HG03060 (cell line): ENCODE data around the gene NALCN.

Experiments
- ATAC-seq: cut with Tn5 transposase; IDR thresholded peaks from one replicate; pipeline ENCODE4 v1.9.1; 2021; ENCODE audit warnings: low read depth, moderate number of reproducible peaks; ENCODE audit not compliant: unreplicated experiment

NALCN gene

DNA sequence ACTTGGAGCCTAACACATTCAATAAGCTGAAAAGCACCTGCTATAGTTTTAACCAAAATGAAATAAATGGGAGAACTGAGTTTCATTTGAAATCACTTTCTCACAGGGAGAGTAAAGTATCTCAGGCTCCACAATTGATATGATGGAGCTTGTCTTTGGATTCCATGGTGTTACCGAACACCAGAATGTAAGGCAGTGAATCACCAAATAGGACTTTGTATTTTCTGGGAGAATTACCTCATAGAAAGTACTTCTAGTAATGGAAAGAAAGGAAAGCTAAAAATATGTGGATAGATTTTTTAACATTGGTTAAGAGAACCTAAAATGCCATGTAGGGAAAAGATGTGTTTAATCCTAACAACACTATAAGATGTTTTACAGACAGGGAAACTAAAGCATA lies 123.6 kb downstream of the NALCN start:
- no peak for ATAC-seq

- ATAC-seq, result no peak
These were observed 124.4 kb downstream of the NALCN start for GRCh38 chr13:101291646-101292515.

- no peak for ATAC-seq
These were observed 125.1 kb downstream of the NALCN start for GRCh38 chr13:101291206-101291605.

GRCh38 chr13:101289764-101290163 lies 126.5 kb downstream of the NALCN start:
- ATAC-seq, result no peak

GRCh38 chr13:101283782-101284181 lies 132.5 kb downstream of the NALCN start:
- no peak for ATAC-seq

DNA sequence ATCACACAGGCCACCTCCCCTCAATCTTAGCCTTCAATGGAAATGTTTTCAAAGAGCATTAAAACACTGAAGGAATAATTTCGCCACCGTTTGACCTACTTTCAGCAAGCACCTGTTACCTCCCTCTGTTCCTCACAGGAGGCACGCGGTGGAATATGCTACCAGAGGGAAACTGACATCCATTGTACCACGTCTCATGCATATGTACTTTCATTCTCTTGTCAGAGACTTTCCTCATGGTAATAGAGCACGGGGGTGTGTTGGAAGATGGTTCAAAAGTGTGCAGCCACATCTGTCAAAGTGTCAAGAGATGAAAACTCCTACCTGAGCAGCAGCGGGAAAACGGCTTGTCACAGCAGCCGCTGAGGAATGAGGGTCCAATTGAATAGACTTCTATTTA lies 143.4 kb downstream of the NALCN start:
- no peak for ATAC-seq

- ATAC-seq, result no peak
These were observed 144.5 kb downstream of the NALCN start for GRCh38 chr13:101271681-101272245.

DNA sequence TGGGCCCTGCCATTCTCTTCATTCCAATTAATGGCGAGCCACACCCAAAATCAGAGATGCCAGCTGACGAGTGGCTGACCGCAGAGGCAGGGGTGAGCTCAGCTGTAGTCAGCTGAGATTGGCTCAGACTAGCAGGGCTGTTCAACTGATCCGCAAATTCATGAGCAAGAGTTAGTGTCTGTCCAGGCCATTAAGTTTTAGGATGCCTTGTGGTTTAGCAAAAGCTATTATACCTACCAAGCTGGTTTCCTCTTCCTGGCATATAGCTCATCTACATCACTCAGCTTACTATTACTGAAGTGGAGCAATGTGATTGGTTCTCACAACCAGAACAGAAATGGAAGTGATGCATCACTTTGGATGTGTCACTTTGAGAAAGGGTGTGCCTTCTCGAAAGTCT lies 148.7 kb downstream of the NALCN start:
- no peak for ATAC-seq

DNA sequence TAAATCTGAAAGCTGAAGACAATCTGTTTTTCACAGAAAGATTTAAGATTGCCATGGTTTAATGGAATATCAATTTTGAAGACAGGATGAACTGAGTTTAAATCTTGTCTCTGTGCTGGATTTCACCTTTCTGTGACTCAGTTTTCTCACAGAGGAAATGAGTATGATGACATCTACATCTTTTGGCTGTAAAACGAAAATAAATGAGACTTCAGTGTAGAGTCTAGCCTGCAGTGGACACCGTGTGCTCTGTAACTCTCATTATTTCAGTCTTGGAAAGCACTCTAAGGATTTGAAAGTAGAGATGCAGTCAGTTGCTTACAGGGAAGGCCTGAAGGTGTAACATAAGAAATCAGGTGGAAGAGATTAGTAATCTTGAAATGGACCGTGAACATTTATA lies 150.4 kb downstream of the NALCN start:
- ATAC-seq, result no peak

GRCh38 chr13:101264931-101265330 lies 151.4 kb downstream of the NALCN start:
- no peak for ATAC-seq

DNA sequence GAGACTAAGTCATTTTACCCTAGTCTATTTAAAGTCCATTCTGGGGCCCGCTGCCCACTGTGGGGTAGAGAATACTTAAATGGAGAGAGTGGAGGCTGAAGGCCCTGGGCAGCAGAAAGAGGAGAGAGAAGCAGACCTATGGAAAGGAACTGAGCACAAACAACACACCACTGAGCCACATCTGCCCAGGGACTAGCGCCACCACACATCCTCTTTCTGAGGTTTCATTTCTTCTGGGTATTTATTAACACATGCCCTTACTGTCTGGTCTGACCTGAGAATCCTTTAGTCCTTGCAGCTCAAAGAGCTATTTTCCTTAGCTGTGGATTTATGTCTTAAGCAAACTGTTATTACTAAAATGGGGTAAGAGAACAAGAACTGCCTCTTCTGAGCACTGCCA lies 154.0 kb downstream of the NALCN start:
- ATAC-seq, result peak; percentile 57

DNA sequence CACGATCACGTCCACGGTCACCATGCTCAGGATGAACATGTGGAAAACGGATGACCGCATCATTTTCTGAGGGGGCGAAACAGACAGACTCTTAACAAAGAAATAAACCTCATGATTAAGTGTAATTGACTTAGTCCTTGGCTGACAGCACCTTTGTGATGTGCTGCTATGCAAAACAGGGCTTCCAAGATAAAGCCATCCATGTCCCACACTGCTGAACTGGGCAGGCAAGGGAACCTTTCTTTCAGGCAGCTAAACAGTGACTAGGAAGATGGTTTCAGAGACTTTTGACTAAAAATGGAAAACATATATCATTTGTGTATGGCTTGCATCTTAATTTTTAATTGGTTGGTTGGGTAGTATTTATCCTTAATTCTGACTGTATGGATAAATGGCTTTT lies 157.8 kb downstream of the NALCN start:
- no peak for ATAC-seq

DNA sequence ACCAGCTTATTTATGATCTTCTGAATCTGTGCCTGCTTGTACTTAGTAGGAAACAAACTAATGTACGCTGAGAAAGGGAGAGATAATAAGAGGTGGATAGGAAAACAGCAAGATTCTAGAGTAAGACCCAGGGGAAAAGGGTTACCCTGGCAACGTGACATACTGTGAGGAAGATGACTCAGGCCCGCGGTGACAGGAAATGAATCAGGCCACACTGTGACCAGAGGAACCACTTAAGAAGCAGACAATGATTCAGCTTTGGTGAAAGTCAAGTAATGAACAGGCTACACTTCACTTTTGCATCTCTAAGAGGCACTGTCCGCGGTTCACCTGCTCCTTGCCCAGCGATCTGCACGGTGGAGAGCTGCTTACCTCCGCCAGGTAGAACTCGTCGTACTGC lies 158.2 kb downstream of the NALCN start:
- peak; percentile 98 for ATAC-seq

GRCh38 chr13:101248739-101249514 lies 167.4 kb downstream of the NALCN start:
- ATAC-seq, result no peak

- no peak for ATAC-seq
These were observed 173.6 kb downstream of the NALCN start for GRCh38 chr13:101242720-101243119.

DNA sequence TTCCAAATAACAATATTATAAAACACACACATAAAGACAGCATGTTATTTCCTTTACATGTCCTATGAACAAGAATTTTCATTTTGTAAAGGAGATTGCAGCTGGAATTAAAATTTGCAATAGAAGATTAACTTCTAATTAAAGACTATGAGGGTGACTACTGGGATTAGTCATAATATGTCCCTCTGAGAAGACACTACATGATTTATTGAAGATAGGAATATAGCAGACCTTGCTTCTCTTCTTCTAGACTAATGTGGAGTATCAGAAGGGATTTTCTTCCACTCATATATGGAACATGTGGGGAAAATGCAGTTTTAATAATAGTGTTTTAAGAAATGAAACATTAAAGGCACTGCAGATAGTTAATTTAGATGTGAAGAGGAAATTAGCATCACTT lies 177.8 kb downstream of the NALCN start:
- ATAC-seq, result no peak

- ATAC-seq, result no peak
These were observed 184.4 kb downstream of the NALCN start for GRCh38 chr13:101231751-101232428.

- ATAC-seq, result no peak
These were observed 185.9 kb downstream of the NALCN start for GRCh38 chr13:101230271-101230890.

DNA sequence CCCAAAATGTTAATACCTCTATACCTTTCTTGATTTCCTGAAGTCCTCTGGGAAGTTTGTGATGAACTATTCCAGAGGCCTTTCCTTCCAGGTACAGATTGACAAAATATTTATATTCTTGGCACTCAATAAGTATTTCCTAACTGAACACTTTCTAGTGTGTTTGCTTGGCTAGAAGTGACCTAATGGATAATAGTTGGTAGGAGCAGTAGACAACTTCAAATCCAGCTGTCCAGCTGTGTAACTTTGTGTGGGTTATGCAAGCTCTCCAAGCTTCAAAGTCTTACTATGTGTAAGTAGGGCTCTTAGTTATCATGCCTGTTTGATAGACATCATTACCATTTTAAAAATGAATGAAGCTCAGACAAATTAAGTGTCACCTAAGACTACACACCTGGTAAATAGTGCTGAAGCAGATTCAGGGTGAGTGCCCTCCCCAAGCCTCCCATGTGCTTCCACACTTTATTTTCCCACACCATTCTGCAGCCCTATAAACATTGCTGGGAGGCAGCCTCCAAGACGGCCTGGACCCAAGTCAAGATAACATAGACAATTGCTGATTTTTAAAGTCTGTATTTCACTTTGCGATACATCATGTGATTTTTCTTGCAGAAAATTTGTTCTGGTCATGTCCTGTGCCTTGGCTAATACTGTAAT lies 196.6 kb downstream of the NALCN start:
- no peak for ATAC-seq

DNA sequence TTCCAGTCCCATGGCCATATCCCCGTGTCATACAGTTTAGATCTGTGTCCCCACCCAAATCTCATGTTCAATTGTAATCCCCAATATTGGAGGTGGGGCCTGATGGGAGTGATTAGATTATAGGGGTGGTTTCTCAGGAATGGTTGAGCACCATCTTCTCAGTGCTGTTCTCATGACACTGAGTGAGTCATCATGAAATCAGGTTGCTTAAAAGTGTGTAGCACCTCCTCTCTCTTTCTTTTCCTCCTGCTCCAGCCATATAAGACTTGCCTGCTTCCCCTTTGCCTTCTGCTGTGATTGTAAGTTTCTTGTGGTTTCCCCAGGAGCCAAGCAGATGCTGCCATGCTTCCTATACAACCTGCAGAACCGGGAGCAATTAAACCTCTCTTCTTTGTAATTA lies 197.8 kb downstream of the NALCN start:
- ATAC-seq, result no peak
